DMS114 treated with DMSO at 0.1 percent for 48 hours (cell line): ENCODE measurements around the gene PARP3.
A peak's percentile ranks its signal among the peaks of the same experiment; 100 is the strongest.

Source experiments
- DNase-seq: peaks from one replicate; lab custom pipeline; 2025; ENCODE audit not compliant: unreplicated experiment; lab: John Stamatoyannopoulos, UW

The PARP3 gene

GRCh38 chr3:51966016-51966415 lies 23.9 kb downstream of the PARP3 start:
- DNase-seq, result no peak

- DNase-seq, result no peak
These were observed 24.3 kb downstream of the PARP3 start for GRCh38 chr3:51966486-51966885.

- DNase-seq, result no peak
These were observed 24.8 kb downstream of the PARP3 start for GRCh38 chr3:51966922-51967383.

GRCh38 chr3:51967384-51968169 lies 25.4 kb downstream of the PARP3 start, which contains the start of gene PCBP4:
Gene PCBP4, minus strand, starts transcription at chr3:51967454. Its CDS starts 6,214 bp downstream, at chr3:51961240.
- DNase-seq, result no peak

GRCh38 chr3:51968170-51968775 lies 26.1 kb downstream of the PARP3 start:
- no peak for DNase-seq

GRCh38 chr3:51968883-51969678 lies 26.9 kb downstream of the PARP3 start:
- no peak for DNase-seq

GRCh38 chr3:51969841-51970240 lies 27.7 kb downstream of the PARP3 start:
- no peak for DNase-seq

GRCh38 chr3:51970606-51971300 lies 28.6 kb downstream of the PARP3 start:
- no peak for DNase-seq

- no peak for DNase-seq
These were observed 29.2 kb downstream of the PARP3 start for GRCh38 chr3:51971350-51971749.

- DNase-seq, result no peak
These were observed 32.3 kb downstream of the PARP3 start for GRCh38 chr3:51974277-51974962.

GRCh38 chr3:51974963-51975851 lies 33.0 kb downstream of the PARP3 start, which contains the start of gene ABHD14A:
Gene ABHD14A, plus strand, starts transcription at chr3:51975064. Its CDS starts 72 bp downstream, at chr3:51975136.
- DNase-seq, result peak; percentile 22

GRCh38 chr3:51975852-51976549 lies 33.8 kb downstream of the PARP3 start:
- peak; percentile 41 for DNase-seq

- no peak for DNase-seq
These were observed 35.4 kb downstream of the PARP3 start for GRCh38 chr3:51977446-51978142.

- DNase-seq, result no peak
These were observed 36.0 kb downstream of the PARP3 start for GRCh38 chr3:51978143-51978502.

- DNase-seq, result no peak
These were observed 38.1 kb downstream of the PARP3 start for GRCh38 chr3:51980253-51980652.

GRCh38 chr3:51982352-51982837 lies 40.2 kb downstream of the PARP3 start:
- DNase-seq, result no peak

- peak; percentile 57 for DNase-seq
These were observed 40.8 kb downstream of the PARP3 start, which contains the start of gene ACY1 for GRCh38 chr3:51982838-51983577. Gene ACY1, plus strand, starts transcription at chr3:51983535. Its CDS starts 530 bp downstream, at chr3:51984065.
